Measurements from ENCODE around the gene MEGF6.

MEGF6 gene

DNA sequence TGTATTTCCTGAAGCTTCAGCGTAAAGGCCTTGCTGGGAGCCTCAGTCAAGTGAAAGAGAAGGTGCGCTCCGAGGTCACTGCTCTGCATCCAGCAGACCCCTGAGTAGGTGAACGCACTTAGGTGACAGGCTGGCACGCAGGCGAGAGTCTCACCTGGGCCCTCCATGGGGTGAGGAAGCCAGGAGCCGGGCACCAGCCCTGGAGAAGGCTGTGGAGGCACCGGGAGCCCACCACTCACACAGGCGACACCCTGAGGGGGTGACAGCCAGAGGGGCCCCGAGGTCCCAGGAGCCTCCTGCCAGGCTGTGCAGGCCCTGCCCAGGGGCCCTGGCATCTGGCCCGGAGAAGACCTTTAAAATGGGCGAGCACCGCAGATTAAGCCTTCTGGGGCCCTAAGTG lies 89.2 kb downstream of the MEGF6 start:
- no peak for DNase-seq (ENCODE audit: low spot score)

- DNase-seq (ENCODE audit: low spot score), result no peak
These were observed 89.9 kb downstream of the MEGF6 start for GRCh38 chr1:3521426-3521825.

DNA sequence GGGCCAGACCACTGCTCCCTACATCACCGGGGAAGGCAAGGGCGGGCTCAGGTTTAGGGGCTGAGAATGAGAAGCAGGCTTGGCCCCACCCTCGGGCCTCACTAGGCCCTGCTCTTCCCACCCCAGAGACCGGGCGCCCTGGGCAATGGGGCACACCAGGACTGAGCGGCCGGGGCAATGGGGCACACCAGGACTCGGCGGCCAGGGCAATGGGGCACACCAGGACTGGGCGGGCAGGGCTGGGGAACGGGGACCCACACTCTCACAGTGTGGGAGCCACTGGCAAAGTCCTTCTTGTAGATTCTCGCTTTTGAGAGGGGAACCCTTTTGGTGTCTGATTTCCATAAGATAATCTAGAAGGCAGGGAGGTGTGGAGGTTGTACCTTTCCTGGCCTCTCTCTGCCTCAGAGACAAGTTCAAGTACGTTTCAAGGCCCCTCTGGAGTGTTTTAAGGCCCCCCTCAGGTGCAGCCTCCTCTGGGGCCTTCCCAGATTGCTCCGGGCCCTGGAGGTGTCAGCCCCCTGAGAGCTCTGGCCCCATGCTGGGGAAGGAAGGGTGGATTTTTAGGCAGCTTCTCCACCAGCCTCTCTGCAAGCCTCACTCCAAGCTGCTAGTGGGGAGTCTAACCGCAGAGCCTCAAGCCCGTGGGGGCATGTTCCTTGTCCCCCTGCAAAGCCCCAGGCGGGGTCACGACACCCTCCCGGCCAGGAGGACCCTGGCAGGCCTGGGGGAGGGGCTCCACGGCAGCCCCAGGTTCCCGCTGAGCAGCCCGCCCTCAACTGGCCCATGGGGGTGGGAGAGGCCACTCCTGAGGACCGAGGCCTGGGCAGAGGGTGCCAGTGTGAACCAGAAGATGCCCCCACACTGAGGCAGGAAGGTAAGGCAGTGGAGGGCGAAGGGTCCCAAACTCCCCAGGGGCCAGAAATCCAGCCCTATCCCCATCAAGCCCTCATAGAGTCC lies 90.6 kb downstream of the MEGF6 start:
- DNase-seq (ENCODE audit: low spot score), result no peak

DNA sequence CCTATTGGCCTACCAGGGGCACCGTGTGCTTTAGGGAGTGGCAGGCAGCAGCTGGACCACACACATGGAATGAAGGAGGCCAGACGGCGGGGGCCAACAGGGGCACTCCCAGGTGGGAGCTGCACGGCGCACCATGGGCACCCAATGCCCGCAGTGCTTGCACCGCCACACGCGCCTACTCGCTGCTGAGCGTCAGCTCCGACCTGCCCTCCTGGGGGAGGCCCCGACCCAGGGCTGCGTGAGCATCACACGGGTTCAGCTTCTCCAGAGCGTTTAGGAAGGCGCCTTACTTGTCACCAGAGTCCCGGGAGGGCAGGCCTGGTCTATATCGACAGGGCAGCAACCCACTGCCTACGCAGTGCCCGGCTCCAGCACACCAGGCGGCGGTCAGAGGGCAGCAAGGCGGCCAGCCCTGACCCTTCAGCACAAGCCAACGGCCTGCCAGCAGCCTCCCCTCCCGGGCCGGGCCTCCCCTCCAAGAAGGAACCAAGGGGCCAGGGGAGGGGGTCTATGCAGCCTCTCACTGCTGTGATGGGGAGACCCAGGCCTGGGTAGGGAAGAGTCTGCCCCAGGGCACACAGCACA lies 91.9 kb downstream of the MEGF6 start:
- no peak for DNase-seq (ENCODE audit: low spot score)

- no peak for DNase-seq (ENCODE audit: low spot score)
These were observed 92.6 kb downstream of the MEGF6 start for GRCh38 chr1:3518756-3519155.

GRCh38 chr1:3518256-3518655 lies 93.1 kb downstream of the MEGF6 start:
- DNase-seq (ENCODE audit: low spot score), result no peak

- no peak for DNase-seq (ENCODE audit: low spot score)
These were observed 94.2 kb downstream of the MEGF6 start for GRCh38 chr1:3516911-3517675.

- no peak for DNase-seq (ENCODE audit: low spot score)
These were observed 94.8 kb downstream of the MEGF6 start for GRCh38 chr1:3516481-3516869.

DNA sequence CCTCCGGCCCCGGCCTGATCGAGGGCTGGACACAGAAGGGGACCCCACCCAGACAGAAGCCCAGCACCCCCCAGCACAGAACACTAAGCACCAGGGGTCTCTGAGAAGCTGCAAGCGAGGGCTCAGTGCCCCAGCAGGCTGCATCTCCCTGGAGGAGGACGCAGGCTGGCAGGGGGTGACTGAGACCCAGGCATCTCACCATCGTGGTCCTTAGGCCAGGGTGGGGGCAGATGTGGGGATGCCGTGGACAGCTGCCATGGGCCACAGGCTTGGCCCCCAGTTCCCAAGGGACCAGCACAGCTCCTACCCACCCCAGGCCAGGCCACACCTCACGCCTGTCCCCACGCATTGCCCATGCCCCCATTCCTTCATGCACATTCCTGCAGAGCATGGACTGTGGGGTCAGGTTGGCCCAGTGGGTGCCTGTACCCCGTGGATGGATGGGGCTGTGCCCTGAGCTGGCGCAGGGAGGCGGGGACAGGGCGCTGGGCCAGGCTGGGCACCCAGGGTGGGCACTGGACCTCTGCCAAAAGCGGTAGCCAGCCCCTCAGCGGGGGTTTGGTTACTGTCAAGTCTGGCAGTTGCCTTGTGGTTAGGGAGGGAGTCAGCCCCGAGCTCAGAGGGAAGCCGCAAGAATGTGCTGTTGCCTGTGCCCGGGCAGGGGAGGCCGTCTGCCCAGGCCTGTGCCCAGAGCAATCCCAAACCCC lies 95.4 kb downstream of the MEGF6 start:
- DNase-seq (ENCODE audit: low spot score), result no peak

- DNase-seq (ENCODE audit: low spot score), result no peak
These were observed 96.0 kb downstream of the MEGF6 start for GRCh38 chr1:3515272-3515671.

DNA sequence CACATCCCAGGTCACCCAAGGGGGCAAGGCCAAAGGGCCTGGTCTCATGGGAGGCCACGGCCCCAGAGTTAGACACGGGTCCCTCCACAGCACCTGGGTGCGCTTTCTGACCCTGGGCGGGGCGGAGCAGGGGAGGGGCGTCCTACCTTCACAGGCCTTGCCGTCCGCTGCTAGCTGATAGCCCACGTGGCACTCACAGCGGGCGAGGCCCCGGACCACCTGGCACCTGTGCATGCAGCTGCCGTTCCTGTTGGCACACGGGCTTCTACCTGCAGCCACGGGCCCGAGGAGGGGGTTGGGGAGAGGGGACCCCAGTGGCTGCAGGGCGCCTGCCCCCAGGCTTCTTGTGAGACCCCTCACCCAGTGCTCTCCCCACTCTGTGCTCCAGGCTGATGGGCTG lies 96.9 kb downstream of the MEGF6 start:
- DNase-seq (ENCODE audit: low spot score), result no peak

- DNase-seq (ENCODE audit: low spot score), result no peak
These were observed 99.5 kb downstream of the MEGF6 start for GRCh38 chr1:3511856-3512255.

- no peak for DNase-seq (ENCODE audit: low spot score)
These were observed 100.0 kb downstream of the MEGF6 start for GRCh38 chr1:3511306-3511705.

- no peak for DNase-seq (ENCODE audit: low spot score)
These were observed 100.4 kb downstream of the MEGF6 start for GRCh38 chr1:3510956-3511250.

DNA sequence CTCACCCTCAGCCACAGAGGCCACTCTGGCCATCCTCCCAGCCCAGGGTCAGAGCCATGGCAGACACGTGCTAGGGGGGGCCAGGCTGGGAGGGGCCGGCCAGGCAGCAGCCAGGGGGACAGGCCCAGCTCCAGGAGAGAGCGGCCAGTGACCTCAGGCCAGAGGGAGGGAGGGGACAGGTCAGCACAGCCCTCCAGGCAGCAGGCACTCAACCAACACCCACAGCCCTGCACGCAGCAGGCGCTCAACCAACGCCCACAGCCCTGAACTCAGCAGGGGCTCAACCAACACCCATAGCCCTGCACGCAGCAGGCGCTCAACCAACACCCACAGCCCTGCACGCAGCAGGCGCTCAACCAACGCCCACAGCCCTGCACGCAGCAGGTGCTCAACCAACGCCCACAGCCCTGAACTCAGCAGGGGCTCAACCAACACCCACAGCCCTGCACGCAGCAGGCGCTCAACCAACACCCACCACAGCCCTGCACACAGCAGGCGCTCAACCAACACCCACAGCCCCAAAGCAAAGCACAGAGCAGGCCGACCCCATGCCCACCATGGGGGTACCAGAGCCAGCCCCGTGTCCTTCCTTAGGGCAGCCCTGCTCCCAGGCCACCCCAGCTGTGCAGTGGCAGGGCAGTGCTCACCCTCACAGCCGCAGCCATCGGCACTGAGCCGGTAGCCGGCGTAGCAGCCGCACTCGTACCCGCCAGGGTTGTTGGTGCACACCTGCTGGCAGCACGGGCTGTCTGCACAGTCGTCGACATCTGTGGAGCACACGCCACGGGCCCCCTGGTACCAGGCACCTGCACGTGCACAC lies 101.0 kb downstream of the MEGF6 start:
- DNase-seq (ENCODE audit: low spot score), result no peak

- DNase-seq (ENCODE audit: low spot score), result no peak
These were observed 101.6 kb downstream of the MEGF6 start for GRCh38 chr1:3509721-3510120.

DNA sequence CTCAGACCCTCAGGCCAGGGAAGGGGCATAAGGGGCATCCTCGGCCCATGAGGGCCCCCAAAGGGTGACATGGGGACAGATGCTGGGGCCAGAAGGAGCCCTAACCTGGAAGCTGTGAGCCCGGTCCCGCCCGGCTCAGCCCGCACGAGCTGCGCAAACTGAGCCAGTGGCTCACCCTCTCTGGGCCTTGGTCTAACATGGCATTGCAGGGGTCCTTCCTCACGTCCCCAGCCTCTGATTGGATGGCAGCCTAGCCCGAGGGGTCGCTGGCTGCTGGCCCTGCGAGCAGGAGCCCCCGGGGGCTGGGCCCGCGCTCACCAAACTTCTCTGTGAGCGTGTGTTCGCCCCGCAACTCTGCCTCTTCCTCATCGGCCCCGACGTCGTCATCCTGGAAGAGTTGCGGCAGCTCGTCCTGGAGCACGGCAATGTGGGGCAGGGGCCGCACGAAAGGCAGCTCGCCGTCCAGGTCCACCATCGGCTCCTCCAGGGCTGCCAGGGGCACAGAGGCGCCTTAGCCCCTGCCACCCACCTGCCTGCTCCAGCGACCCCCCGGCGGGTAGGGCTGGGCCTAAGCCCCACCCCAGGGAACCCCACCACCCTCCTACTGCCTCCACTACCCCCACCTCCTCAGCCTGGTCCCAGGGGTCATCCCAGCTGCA lies 102.4 kb downstream of the MEGF6 start:
- DNase-seq (ENCODE audit: low spot score), result no peak

DNA sequence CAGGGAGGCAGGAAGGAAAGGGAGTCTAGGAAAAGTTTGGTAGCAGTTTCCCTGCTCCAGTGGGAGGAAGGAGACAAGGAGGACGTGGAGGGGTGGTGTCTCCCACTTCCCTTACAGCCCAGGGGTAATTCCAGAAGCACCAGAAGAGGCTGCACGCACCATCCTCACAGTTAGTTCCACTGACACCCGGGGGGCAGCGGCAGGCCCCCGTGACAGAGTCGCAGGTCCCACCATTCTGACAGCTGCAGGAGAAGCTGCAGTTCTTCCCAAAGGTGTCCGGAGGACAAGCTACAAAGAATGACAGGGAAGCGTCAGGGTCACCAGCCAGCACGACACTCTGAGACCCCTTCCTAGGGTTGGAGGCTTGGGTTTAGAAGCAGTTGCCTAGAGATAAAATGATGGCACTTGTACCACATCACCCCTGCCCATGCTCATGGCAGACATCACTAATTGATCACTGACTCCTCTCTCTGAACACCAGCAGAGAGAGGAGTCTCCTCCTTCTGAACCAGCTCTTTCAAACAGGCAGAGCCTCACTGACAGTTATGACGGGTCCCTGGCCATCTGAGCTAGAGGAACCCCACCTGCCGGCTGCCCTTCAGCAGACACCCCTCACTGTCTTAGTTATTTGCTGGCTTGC lies 103.6 kb downstream of the MEGF6 start:
- DNase-seq (ENCODE audit: low spot score), result no peak

DNA sequence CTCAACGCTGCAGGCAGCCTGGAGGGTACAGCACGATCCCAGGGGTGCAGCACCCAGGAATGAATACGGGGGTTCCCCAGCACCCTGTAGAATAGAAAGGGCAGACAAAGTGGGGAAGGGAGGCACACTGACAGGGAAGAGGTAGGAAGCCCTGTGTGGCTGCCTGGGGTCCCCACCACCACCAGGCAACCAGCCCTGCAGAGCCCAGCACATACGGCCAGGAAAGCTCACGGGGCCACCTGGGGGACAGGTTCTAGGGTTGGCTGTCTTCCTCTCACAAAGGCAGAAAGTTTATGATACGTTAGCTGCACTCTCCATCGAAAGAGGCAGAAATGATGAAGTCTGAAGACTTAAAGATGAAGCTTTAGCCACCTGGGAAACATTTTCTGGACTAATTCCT lies 104.4 kb downstream of the MEGF6 start:
- DNase-seq (ENCODE audit: low spot score), result no peak

GRCh38 chr1:3506041-3506440 lies 105.3 kb downstream of the MEGF6 start:
- DNase-seq (ENCODE audit: low spot score), result no peak

All from SK-N-DZ (cell line).